ENCODE measurements around the gene RARB.

- TF ChIP-seq ZNF274 (IDR thresholded peaks at IDR 0.05; ENCODE audit: low read length) (no peak), ZNF274 (tag by site-specific recombination; IDR thresholded peaks at IDR 0.05; ENCODE audit: borderline replicate concordance) (no peak), ZNF423 (tag by site-specific recombination; IDR thresholded peaks at IDR 0.05) (no peak), REST (tag by site-specific recombination; IDR thresholded peaks at IDR 0.05) (no peak), ZNF114 (tag by site-specific recombination; IDR thresholded peaks at IDR 0.05) (no peak), CTCF (tag by site-specific recombination; IDR thresholded peaks at IDR 0.05) (no peak), ZNF2 (tag by site-specific recombination; IDR thresholded peaks at IDR 0.05) (no peak), YY1 (tag by site-specific recombination; IDR thresholded peaks at IDR 0.05) (no peak), GLI4 (tag by site-specific recombination; IDR thresholded peaks at IDR 0.05) (no peak), ZNF311 (tag by site-specific recombination; IDR thresholded peaks at IDR 0.05; ENCODE audit: borderline replicate concordance) (no peak), ZNF266 (tag by site-specific recombination; IDR thresholded peaks at IDR 0.05; ENCODE audit: low read depth) (no peak), ZBTB7A (tag by site-specific recombination; IDR thresholded peaks at IDR 0.05; ENCODE audit: low read depth) (no peak), ZNF433 (tag by site-specific recombination; IDR thresholded peaks at IDR 0.05; ENCODE audit: low read depth) (no peak), ZNF26 (tag by site-specific recombination; IDR thresholded peaks at IDR 0.05) (no peak), ZBTB8A (tag by site-specific recombination; IDR thresholded peaks at IDR 0.05) (no peak)
Measured at GRCh38 chr3:25445731-25446130, 17.7 kb downstream of the RARB start.
